ENCODE results near the gene PIANP.

Gene PIANP

DNA sequence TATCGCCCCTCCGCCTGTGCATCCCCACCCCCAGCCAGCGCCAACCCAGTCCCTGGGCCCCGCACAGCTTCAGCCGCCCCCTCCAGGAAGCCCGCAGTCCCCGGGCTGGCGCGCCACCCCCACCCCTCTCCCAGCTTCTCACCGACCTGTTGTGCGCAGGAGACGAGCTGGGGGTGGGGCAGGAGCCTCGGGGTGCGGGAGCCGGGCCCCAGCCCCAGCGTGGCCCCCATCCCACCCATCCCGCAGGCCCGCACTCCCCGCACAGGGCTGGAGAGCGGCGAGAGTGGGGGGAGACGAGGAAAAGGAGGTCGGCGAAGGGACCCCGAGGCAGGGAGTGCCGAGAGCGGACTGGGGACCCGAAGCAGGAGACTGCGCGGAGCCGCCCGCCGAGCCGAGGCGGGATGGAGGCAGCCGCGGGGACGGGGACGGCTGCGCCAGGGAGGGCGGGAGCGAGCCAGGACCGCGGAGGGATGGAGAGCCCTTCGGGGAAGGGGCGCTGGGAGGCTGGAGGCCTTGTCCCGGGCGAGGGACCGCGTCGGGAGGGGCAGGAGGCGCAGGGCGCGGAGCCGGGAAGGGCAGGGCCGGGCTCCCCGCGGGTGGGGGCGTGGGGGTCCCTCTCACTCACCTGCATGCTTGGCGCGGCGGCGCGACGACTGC lies 498 bp downstream of the PIANP start:
- H3K27ac ChIP-seq = no peak overlapping the region
- TF ChIP-seq ZFX (IDR thresholded peaks at IDR 0.05) = no peak
- TF ChIP-seq, protein P1, sequence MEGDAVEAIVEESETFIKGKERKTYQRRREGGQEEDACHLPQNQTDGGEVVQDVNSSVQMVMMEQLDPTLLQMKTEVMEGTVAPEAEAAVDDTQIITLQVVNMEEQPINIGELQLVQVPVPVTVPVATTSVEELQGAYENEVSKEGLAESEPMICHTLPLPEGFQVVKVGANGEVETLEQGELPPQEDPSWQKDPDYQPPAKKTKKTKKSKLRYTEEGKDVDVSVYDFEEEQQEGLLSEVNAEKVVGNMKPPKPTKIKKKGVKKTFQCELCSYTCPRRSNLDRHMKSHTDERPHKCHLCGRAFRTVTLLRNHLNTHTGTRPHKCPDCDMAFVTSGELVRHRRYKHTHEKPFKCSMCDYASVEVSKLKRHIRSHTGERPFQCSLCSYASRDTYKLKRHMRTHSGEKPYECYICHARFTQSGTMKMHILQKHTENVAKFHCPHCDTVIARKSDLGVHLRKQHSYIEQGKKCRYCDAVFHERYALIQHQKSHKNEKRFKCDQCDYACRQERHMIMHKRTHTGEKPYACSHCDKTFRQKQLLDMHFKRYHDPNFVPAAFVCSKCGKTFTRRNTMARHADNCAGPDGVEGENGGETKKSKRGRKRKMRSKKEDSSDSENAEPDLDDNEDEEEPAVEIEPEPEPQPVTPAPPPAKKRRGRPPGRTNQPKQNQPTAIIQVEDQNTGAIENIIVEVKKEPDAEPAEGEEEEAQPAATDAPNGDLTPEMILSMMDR (conservative IDR thresholded peaks at IDR 0.05) = no peak

DNA sequence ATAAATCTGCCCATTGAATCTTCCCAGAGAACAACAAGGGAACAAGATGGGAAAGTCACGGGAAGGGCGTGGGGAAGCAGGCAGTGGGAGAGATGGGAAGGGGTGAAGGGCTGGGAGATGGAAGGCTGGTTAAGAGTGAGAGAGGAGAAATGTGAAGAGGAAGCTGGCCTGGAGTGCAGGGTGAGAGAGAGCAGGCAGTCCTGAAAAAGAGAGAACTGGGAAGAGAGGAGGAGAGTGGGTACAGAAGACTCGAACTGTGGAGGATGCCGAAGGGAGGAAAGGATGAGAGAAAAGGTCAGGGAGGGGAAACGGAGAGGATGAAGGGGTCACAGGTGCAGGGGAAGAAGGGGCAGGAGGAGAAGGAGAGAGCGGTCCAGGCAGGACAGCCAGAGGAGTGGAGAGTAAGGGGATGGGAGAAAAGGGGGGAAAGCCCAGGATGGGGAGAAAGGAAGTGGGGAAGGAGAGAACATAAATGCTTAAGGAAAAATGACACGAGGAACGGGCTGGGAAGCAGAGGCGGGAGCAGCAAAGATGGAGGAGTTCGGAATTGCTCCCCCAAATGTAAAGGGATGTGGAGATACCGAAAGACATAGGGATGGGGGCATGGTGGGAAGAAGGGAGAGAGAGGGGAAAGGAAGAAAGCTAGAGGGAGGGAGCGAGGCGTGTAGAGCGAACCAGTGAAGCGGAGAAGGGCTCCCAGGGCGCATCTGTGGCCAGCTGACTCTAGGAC lies 1.2 kb downstream of the PIANP start:
- no peak overlapping the region for H3K27ac ChIP-seq
- TF ChIP-seq, protein P1 (conservative IDR thresholded peaks at IDR 0.05) = no peak
- no peak for TF ChIP-seq ZFX (IDR thresholded peaks at IDR 0.05)

DNA sequence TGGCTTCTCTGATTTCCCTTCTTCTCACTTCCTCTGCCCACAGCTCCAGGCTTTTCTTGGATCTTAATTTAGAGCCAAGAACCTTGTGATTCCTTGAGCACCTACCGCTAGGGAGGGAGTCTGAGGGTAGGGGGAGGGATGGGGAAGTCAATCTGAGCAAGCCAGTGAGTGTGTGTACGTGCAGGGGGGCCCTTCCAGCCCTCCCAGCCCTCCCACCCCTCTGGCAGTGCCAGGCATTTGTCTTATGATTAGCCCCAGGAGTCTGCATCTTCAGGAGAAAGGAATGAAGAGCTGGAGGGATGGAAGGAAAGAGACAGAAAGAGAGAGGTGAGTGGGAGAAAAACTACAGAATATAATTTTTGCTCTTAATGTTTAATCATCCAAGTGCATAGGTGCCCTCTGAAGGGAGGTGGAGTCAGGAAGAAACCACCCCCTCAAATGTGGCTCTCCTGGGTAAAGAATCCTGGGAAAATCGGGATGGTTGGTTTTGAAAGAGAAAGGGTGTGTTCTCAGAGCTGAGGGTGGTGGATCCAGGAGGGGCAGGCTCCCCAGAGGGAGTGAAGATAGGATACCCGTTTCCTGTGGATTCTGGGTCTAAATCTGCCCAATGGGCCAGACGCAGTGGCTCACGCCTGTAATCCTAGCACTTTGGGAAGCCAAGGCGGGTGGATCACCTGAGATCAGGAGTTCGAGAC lies 2.1 kb downstream of the PIANP start:
- H3K27ac ChIP-seq = no peak overlapping the region
- TF ChIP-seq ZFX (IDR thresholded peaks at IDR 0.05) = no peak
- TF ChIP-seq, protein P1 (conservative IDR thresholded peaks at IDR 0.05) = no peak

DNA sequence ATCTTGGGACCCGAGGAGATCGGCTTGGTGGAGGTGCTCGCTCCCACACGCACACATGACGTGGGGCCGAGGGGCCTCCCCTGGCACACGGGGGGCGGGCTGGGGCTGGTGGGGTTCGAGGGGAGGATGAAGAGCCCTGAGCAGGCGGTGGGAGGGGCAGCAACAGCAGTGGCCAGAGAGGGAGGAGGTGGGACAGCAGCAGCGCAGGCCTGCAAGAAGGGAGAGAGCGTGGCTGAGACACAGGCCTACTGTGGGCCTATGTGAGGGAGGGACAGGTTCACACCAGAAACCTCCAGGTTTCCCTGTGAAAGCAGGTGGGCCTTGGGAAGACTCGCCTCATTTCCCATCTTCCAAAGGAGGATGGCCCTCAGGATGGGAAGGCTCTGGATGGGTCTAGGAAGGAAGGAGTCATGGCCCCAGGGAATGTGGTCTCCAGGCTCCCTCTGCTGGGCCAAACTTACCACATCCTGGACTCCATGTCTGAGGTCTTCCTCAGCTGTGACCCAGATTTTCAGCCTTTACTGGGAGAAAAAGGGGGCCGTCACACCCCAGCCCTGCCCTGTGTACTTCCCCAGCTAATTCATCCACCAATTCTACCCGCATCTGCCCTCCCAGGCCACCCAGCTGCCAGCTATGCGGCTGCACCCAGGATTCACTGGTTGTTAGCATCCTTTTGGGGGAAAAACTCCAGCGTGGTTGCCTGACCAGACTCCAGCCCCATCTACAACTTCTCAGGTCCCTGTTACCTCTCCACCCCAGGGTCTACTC lies 2.8 kb downstream of the PIANP start:
- H3K27ac ChIP-seq = no peak overlapping the region
- TF ChIP-seq, protein P1 (conservative IDR thresholded peaks at IDR 0.05) = peak; percentile 65
- no peak for TF ChIP-seq ZFX (IDR thresholded peaks at IDR 0.05)

DNA sequence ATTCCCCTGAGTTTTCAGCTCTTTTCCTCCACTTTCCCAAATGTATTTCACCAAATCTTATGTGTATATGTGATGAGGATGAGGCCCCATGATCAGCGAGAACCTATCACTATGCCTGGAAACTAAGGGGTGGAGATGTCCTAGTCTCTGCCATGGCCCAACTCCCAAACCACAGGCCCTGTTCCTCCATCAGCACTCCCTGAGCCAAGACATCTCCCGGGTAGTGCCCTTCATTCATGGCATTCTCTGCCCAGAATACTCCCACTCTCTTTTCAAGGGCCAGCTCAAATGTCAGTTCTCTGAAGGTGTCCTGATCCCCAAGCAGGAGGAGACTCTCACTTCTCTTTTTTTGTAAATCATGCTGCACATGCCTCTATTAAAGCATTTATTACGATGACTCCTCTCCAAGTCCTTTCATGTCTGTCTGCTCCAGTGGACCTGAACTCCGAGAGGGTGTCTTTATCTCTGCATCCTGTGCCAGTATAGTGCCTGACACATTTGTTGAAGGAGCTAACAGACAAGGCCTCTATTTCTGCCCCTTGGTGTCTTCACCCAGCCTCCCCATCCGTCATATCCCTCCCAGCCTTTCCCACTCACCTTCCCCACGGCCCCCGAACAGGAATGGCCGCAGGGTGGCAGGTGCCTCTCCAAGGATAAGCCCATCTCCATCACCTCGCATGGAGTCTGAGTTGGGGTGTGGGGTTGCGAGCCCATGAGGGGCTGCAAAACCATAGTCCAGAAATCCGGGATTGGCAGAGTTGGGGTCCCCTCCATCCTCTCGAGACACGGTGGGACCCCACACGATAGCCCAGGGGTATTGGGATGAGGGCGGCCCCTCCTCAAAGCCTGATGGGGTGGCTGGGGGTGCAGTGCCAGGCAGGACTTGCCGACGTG lies 3.7 kb downstream of the PIANP start:
- no peak overlapping the region for H3K27ac ChIP-seq
- TF ChIP-seq, protein P1 (conservative IDR thresholded peaks at IDR 0.05) = no peak
- no peak for TF ChIP-seq ZFX (IDR thresholded peaks at IDR 0.05)

DNA sequence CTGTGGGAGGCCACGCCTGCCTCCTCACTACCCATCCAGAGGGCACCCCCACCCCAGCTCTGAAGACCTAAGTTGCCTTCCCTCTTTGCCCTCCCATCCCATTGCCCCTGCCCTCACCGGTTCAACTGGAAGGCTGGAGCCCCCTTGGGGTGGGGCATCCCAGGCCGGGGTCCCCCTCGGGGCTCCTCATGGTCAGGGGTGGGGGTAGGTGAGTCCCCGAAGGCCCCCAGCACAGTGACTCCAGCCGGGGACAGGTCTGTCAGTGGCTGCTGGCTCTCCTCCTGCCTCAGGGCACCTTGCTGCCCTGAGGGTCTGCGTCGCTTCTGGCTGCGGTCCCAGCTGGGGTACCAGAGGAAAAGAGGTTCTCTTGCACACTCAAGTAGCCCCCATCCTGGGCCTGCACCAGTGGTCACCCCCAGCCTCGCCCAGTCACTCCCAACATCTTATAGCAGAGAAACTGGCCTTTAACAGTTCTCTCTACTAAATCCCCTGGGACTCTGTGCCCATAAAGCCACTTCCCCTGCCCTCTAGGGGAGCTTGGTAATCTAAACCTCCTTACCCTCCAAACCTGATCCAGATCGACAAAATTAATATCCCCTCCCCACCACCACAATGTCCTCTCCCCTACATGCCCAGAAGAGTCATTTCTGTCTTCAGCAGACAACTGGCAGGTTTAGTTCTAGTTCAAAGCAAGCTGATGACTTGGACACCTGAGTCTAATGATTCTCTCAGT lies 5.1 kb downstream of the PIANP start:
- no peak for TF ChIP-seq ZFX (IDR thresholded peaks at IDR 0.05)
- TF ChIP-seq, protein P1 (conservative IDR thresholded peaks at IDR 0.05) = no peak
- no peak overlapping the region for H3K27ac ChIP-seq
